Skin of body (tissue), 2 donors: ENCODE measurements around the gene AUTS2. TPM values are rescaled to one million over a fixed set of nuclear protein-coding genes. Genes with fewer than 3 reads are reported as not detected.

Experiments used
- DNase-seq: peaks from one replicate; lab custom pipeline; 2025; lab: John Stamatoyannopoulos, UW
- total RNA-seq: library from RNA; depleted of rRNA; stranded (reverse); fragments of >200 nt; gene quantifications from one replicate; pipeline ENCODE4 v1.2.3, GENCODE V29; 2014

The AUTS2 gene
- total RNA-seq, 1 donor from 2014 or later: 61.0 TPM

- DNase-seq: peak; percentile 15
Measured at GRCh38 chr7:69880840-69881239, 282.6 kb downstream of the AUTS2 start.

GRCh38 chr7:69882269-69882668, 284.0 kb downstream of the AUTS2 start:
- no peak for DNase-seq

GRCh38 chr7:69883399-69883891, 285.2 kb downstream of the AUTS2 start:
- no peak for DNase-seq

- DNase-seq: no peak
Measured at GRCh38 chr7:69885431-69885830, 287.2 kb downstream of the AUTS2 start.

DNA sequence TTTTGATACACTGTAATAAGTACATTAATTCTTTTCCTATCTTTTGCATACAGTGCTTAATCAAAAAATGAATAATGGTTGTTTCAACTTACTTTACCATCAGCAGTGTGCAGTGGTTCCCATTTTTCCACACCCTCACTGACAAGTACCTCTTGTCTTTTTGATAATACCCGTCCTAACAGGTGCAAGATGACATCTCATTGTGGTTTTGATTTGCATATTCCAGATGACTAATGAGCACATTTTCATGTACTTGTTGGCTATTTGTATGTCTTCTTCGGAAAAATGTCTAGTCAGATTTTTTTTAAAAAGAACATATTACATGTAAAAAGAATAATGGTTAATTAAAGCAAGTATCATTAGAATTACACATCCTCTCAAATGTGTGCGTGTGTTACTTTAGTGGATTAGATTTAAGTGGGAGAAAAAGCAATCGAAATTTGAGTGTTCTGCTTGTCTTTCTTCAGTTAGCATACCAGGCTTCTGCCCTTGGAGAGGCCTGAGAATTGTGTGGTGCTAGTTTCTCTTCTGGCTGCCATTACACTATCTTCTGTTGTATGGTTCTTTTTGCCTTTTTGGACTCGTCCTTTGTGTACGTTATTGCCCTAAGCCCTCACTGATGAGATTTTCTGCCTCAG, 291.2 kb downstream of the AUTS2 start:
- no peak for DNase-seq

GRCh38 chr7:69889976-69890351, 291.7 kb downstream of the AUTS2 start:
- peak; percentile 11 for DNase-seq

DNA sequence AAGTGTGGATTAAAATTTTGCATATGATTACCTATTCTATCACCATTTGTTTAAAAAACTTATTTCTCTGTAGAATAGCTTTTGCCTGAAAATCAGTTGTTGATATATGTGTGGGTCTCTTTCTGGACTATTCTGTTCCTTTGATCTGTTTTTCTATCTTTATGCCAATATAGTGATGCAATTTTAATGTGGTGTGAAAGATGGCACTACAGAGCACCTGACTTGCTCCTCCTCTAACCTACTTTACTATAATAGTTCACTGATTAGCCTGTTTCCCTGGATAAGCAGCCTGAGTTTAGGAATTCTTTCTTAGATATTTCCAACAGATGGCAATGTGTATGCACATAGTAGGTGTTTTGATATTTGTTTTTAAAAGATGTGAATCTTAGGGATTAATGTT, 294.5 kb downstream of the AUTS2 start:
- no peak for DNase-seq

DNA sequence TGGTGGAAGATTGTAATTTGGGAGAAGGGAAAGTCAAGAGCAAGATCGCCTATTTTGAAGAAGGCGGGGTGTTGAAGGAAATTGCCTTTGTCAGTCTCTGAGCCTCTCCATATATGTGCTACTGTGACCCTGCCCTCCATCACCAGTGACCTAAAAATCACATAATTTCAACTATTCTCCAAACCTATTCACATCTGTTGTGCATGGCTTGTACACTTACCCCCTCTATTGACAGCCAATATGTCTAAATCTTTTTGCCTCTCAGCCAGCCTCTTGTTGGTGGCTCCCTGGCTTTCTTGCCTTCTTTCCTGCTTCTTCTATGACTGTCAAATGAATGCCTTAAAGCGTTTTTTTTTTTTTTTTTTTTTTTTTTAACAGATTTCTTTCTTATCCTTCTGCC, 295.6 kb downstream of the AUTS2 start:
- peak; percentile 33 for DNase-seq

- no peak for DNase-seq
Measured at GRCh38 chr7:69895446-69895845, 297.2 kb downstream of the AUTS2 start.

GRCh38 chr7:69896121-69896520, 297.8 kb downstream of the AUTS2 start:
- DNase-seq: no peak

GRCh38 chr7:69898189-69898588, 299.9 kb downstream of the AUTS2 start:
- no peak for DNase-seq

- DNase-seq: no peak
Measured at GRCh38 chr7:69903410-69903809, 305.1 kb downstream of the AUTS2 start.

DNA sequence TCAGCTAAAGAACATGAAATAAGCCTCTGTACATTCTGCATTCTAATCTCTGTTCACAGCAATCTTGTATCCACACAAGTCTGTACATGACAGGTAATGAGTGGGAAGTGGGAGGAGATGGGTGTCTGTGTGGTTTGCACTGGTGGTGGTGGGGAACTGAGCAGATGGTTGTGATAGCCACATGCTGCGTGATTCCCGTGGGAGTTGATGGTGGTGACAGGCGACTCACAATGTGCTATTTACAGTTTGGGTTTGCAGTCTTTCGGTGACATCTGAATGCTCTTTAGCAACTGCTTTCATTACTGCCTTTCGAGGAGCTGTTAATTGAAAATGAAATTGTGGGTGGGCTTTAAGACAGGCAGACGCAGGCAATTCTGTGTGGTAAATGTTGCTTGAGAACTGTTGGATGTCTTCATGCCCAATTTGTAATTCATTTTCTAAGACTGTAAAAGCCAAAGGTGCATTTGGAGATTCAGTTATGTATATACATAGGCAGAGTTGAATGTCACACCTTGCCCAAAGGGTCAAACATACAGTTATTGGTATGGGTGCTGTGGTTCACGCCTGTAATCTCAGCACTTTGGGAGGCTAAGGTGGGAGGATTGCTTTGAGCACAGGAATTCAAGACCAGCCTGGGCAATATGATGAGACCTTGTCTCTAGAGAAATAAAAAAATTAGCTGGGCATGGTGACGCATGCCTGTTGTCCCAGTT, 308.2 kb downstream of the AUTS2 start:
- no peak for DNase-seq

DNA sequence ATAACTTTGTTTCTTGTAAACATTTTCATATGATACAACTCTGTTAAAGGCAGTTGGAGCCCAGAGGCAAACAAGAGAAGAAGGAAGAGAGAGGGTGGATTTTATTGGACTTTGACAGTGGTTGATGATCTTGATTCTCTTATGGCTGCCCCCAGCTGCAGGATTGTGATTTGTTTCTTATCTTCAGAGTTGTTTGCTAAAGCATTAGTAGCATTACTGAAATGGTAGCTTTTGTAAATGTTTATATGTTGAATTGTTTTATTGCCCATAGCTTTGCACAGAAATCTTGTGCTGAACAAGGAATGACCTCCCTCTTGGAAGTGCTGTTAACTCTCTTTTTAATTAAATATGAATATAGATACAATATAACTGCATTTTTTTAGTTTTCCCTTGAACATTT, 309.4 kb downstream of the AUTS2 start:
- no peak for DNase-seq

DNA sequence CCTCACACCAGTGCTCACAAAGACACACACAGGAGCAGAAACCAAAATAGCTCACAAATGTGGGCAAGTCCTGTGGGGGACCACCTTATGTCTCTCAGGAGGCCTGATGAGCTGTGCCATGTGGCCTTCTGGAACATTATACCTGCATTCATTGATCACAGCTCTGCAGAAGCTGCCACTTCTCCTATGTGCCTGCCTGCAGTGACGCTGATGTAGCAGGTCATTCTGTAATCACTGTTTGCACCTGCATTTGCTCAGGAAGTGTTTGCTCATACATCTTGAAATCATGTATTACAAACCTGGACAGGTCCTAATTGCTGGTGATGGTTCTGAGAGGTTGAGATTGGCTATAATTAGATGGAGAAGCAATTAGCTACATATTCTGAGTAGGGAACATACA, 310.2 kb downstream of the AUTS2 start:
- DNase-seq: no peak

GRCh38 chr7:69910150-69910549, 311.9 kb downstream of the AUTS2 start:
- DNase-seq: no peak

- no peak for DNase-seq
Measured at GRCh38 chr7:69911337-69911736, 313.1 kb downstream of the AUTS2 start.

DNA sequence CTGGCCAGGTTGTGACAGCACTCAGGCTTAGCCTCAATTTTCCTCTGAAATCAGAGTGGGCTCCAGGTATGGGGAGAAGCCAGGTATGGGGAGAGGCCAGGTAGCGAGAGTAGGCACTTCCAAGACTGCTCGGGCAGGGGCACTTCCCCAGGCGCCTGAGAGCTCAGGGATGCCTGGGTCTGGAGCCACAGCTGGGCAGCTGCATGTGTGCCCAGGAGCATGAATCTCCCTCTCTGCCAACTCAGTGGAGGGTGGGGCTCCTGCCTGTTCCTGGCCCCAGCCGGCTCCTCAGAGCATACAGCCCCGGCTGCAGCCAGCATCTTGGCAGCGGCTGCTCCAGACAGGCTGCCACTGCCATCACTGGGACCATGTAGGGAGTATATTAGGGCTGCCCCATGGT, 313.9 kb downstream of the AUTS2 start:
- no peak for DNase-seq

- DNase-seq: no peak
Measured at GRCh38 chr7:69912846-69913245, 314.6 kb downstream of the AUTS2 start.

DNA sequence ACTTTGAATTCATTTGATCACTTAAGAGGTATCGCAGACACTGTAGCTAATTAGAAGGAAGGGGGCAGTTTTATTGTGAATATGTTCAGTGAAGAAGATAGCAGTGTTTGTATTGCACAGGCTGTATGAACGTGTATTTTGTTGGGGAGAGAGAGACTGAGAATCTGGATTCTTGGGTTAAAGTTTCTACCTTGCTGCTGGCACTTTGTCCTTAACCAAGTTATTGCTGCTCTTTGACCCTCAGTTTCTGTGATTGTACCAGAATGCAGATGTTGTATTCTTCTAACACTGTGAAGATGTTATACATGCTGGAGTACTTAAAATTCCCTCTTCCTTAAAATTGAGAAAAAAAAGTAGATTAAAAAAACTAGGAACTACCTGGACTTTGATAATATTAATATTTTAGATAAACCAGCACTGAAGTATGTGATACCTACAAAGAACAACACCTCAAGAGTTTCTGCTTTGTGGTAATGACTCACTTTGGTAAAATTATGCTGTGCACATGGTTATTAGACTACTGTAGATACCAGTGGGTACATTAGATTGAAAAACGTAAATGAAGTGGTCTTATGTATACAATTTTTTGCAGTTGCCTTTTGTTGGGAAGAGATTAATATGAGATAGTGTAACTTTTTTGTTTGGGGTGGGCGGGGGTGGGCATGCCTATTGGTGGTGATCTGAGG, 321.3 kb downstream of the AUTS2 start:
- DNase-seq: no peak

- DNase-seq: no peak
Measured at GRCh38 chr7:69920797-69921196, 322.5 kb downstream of the AUTS2 start.

DNA sequence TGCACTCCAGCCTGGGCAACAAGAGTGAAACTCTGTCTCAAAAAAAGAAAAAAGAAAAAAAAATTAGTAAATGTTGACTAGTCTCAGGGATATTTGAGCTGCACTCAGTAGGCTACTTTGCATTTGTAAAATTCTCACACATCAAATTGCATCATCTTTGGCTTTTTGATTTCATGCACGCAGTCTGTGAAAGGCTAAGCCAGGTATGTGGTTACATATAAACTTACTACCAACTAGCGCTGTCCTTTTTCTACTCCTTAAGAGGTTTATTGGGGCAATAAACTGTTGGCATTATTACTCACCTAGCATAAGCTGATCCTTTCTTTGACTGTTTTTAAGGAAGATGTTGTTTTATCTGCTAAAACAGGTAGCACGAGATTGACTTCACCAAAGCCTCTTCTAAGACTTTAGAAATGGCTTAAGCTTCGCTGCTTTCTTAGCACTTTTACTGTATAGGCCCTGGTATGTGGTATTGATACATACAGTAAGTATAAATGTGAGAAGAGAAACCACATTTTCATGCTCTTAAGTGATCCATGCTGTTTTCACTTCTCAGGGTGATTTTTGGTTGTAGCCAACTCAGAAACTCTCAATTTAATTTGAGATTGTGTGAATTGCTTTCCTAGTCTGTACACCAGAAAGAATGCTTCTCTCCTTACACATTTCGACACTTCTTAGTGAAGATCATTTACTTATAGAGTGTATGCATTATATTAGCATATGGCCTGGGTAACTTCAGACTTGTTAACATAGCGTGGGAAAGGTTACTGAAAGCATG, 323.9 kb downstream of the AUTS2 start:
- no peak for DNase-seq
